Peyer's patch (tissue), 4 donors: ENCODE results near the gene ITGAE.

Experiments
- CTCF ChIP-seq, 6 experiments: fragments of 450-650 bp in 4 of 6; fragments of 200-600 bp in 2 of 6; sonication (generic) in 1 of 6; IDR thresholded peaks; one replicate each; pipeline ENCODE4 v1.5.1; 2017 to 2019; ENCODE audit warnings: antibody characterized with exemption in 6 of 6, mild to moderate bottlenecking in 3 of 6, moderate library complexity in 1 of 6
- POLR2A ChIP-seq, 2 donors: fragments of 450-650 bp; IDR thresholded peaks; one replicate each; pipeline ENCODE4 v1.5.1; 2017; ENCODE audit warnings: antibody characterized with exemption in 2 of 2, mild to moderate bottlenecking in 2 of 2, moderate library complexity in 2 of 2

GRCh38 chr17:3669548-3669947 is 131.4 kb downstream of the ITGAE start:
- TF ChIP-seq CTCF (IDR thresholded peaks at IDR 0.05): no peak
- no peak for TF ChIP-seq POLR2A (IDR thresholded peaks at IDR 0.05)
